Measurements from ENCODE around the gene FAM107A.

Gene FAM107A

GRCh38 chr3:58560771-58561311, 16.4 kb downstream of the FAM107A start:
- Histone ChIP-seq H3K4me3 (ENCODE audit: low read length) (no peak overlapping the region), H3K9ac (ENCODE audit: low read length) (no peak overlapping the region), H3K36me3 (ENCODE audit: control insufficient read depth, insufficient read depth, low read length) (no peaks in the 10 kb centered on the region), H3K4me1 (ENCODE audit: control insufficient read depth, insufficient read depth, low read length) (no peaks in the 10 kb centered on the region), H3K27me3 (ENCODE audit: control insufficient read depth, insufficient read depth, low read length) (no peaks in the 10 kb centered on the region), H3K27ac (ENCODE audit: low read depth, low read length) (no peak overlapping the region)

GRCh38 chr3:58559586-58559985, 17.6 kb downstream of the FAM107A start:
- H3K27me3 ChIP-seq (ENCODE audit: control insufficient read depth, insufficient read depth, low read length), result no peaks in the 10 kb centered on the region
- H3K36me3 ChIP-seq (ENCODE audit: control insufficient read depth, insufficient read depth, low read length), result no peaks in the 10 kb centered on the region
- no peak overlapping the region for H3K4me3 ChIP-seq (ENCODE audit: low read length)
- H3K4me1 ChIP-seq (ENCODE audit: control insufficient read depth, insufficient read depth, low read length), result no peaks in the 10 kb centered on the region
- no peak overlapping the region for H3K27ac ChIP-seq (ENCODE audit: low read depth, low read length)
- H3K9ac ChIP-seq (ENCODE audit: low read length), result no peak overlapping the region

- no peak overlapping the region for H3K9ac ChIP-seq (ENCODE audit: low read length)
- no peaks in the 10 kb centered on the region for H3K4me1 ChIP-seq (ENCODE audit: control insufficient read depth, insufficient read depth, low read length)
- H3K27me3 ChIP-seq (ENCODE audit: control insufficient read depth, insufficient read depth, low read length), result no peaks in the 10 kb centered on the region
- no peaks in the 10 kb centered on the region for H3K36me3 ChIP-seq (ENCODE audit: control insufficient read depth, insufficient read depth, low read length)
- H3K27ac ChIP-seq (ENCODE audit: low read depth, low read length), result no peak overlapping the region
- no peak overlapping the region for H3K4me3 ChIP-seq (ENCODE audit: low read length)
Measured at GRCh38 chr3:58557491-58557890, 19.7 kb downstream of the FAM107A start.

- H3K9ac ChIP-seq (ENCODE audit: low read length), result no peak overlapping the region
- no peak overlapping the region for H3K4me3 ChIP-seq (ENCODE audit: low read length)
- H3K27me3 ChIP-seq (ENCODE audit: control insufficient read depth, insufficient read depth, low read length), result no peaks in the 10 kb centered on the region
- H3K36me3 ChIP-seq (ENCODE audit: control insufficient read depth, insufficient read depth, low read length), result no peaks in the 10 kb centered on the region
- H3K4me1 ChIP-seq (ENCODE audit: control insufficient read depth, insufficient read depth, low read length), result no peaks in the 10 kb centered on the region
- no peak overlapping the region for H3K27ac ChIP-seq (ENCODE audit: low read depth, low read length)
Measured at GRCh38 chr3:58556761-58557221, 20.4 kb downstream of the FAM107A start.

GRCh38 chr3:58556001-58556400, 21.2 kb downstream of the FAM107A start:
- Histone ChIP-seq H3K9ac (ENCODE audit: low read length) (no peak overlapping the region), H3K4me3 (ENCODE audit: low read length) (no peak overlapping the region), H3K27ac (ENCODE audit: low read depth, low read length) (no peak overlapping the region), H3K27me3 (ENCODE audit: control insufficient read depth, insufficient read depth, low read length) (no peaks in the 10 kb centered on the region), H3K4me1 (ENCODE audit: control insufficient read depth, insufficient read depth, low read length) (no peaks in the 10 kb centered on the region), H3K36me3 (ENCODE audit: control insufficient read depth, insufficient read depth, low read length) (no peaks in the 10 kb centered on the region)

- Histone ChIP-seq H3K9ac (ENCODE audit: low read length) (no peak overlapping the region), H3K27ac (ENCODE audit: low read depth, low read length) (no peak overlapping the region), H3K4me3 (ENCODE audit: low read length) (no peak overlapping the region), H3K36me3 (ENCODE audit: control insufficient read depth, insufficient read depth, low read length) (no peaks in the 10 kb centered on the region), H3K4me1 (ENCODE audit: control insufficient read depth, insufficient read depth, low read length) (no peaks in the 10 kb centered on the region), H3K27me3 (ENCODE audit: control insufficient read depth, insufficient read depth, low read length) (no peaks in the 10 kb centered on the region)
Measured at GRCh38 chr3:58555203-58555602, 22.0 kb downstream of the FAM107A start.

- Histone ChIP-seq H3K4me3 (ENCODE audit: low read length) (no peak overlapping the region), H3K9ac (ENCODE audit: low read length) (no peak overlapping the region), H3K4me1 (ENCODE audit: control insufficient read depth, insufficient read depth, low read length) (no peaks in the 10 kb centered on the region), H3K36me3 (ENCODE audit: control insufficient read depth, insufficient read depth, low read length) (no peaks in the 10 kb centered on the region), H3K27ac (ENCODE audit: low read depth, low read length) (no peak overlapping the region), H3K27me3 (ENCODE audit: control insufficient read depth, insufficient read depth, low read length) (no peaks in the 10 kb centered on the region)
Measured at GRCh38 chr3:58553003-58553402, 24.2 kb downstream of the FAM107A start.

- no peaks in the 10 kb centered on the region for H3K27me3 ChIP-seq (ENCODE audit: control insufficient read depth, insufficient read depth, low read length)
- H3K4me1 ChIP-seq (ENCODE audit: control insufficient read depth, insufficient read depth, low read length), result no peaks in the 10 kb centered on the region
Measured at GRCh38 chr3:58551636-58552180, 25.5 kb downstream of the FAM107A start.

GRCh38 chr3:58544541-58544940, 32.6 kb downstream of the FAM107A start:
- H3K9ac ChIP-seq (ENCODE audit: low read length), result no peak overlapping the region

More at GRCh38 chr3:58551636-58552180, 25.5 kb downstream of the FAM107A start:
- H3K9ac ChIP-seq (ENCODE audit: low read length), result no peak overlapping the region
- no peaks in the 10 kb centered on the region for H3K36me3 ChIP-seq (ENCODE audit: control insufficient read depth, insufficient read depth, low read length)
- H3K4me3 ChIP-seq (ENCODE audit: low read length), result no peak overlapping the region
- no peak overlapping the region for H3K27ac ChIP-seq (ENCODE audit: low read depth, low read length)

GRCh38 chr3:58540176-58540858, 36.9 kb downstream of the FAM107A start:
- Histone ChIP-seq H3K4me1 (ENCODE audit: control insufficient read depth, insufficient read depth, low read length) (peaks cover 19% of the 10 kb centered on the region), H3K36me3 (ENCODE audit: control insufficient read depth, insufficient read depth, low read length) (no peaks in the 10 kb centered on the region), H3K27me3 (ENCODE audit: control insufficient read depth, insufficient read depth, low read length) (no peaks in the 10 kb centered on the region), H3K27ac (ENCODE audit: low read depth, low read length) (no peak overlapping the region), H3K4me3 (ENCODE audit: low read length) (no peak overlapping the region), H3K9ac (ENCODE audit: low read length) (no peak overlapping the region)

More at GRCh38 chr3:58544541-58544940, 32.6 kb downstream of the FAM107A start:
- Histone ChIP-seq H3K36me3 (ENCODE audit: control insufficient read depth, insufficient read depth, low read length) (no peaks in the 10 kb centered on the region), H3K27me3 (ENCODE audit: control insufficient read depth, insufficient read depth, low read length) (no peaks in the 10 kb centered on the region), H3K27ac (ENCODE audit: low read depth, low read length) (no peak overlapping the region), H3K4me1 (ENCODE audit: control insufficient read depth, insufficient read depth, low read length) (no peaks in the 10 kb centered on the region), H3K4me3 (ENCODE audit: low read length) (no peak overlapping the region)

GRCh38 chr3:58539626-58540025, 37.6 kb downstream of the FAM107A start:
- Histone ChIP-seq H3K4me1 (ENCODE audit: control insufficient read depth, insufficient read depth, low read length) (peaks cover 19% of the 10 kb centered on the region), H3K36me3 (ENCODE audit: control insufficient read depth, insufficient read depth, low read length) (no peaks in the 10 kb centered on the region), H3K27ac (ENCODE audit: low read depth, low read length) (no peak overlapping the region), H3K4me3 (ENCODE audit: low read length) (no peak overlapping the region), H3K27me3 (ENCODE audit: control insufficient read depth, insufficient read depth, low read length) (no peaks in the 10 kb centered on the region), H3K9ac (ENCODE audit: low read length) (no peak overlapping the region)

- peak overlapping the region; percentile 83 for H3K27ac ChIP-seq (ENCODE audit: low read depth, low read length)
- no peaks in the 10 kb centered on the region for H3K36me3 ChIP-seq (ENCODE audit: control insufficient read depth, insufficient read depth, low read length)
- H3K4me1 ChIP-seq (ENCODE audit: control insufficient read depth, insufficient read depth, low read length), result peaks cover 21% of the 10 kb centered on the region
- H3K4me3 ChIP-seq (ENCODE audit: low read length), result no peak overlapping the region
- no peaks in the 10 kb centered on the region for H3K27me3 ChIP-seq (ENCODE audit: control insufficient read depth, insufficient read depth, low read length)
- no peak overlapping the region for H3K9ac ChIP-seq (ENCODE audit: low read length)
Measured at GRCh38 chr3:58537412-58538301, 39.5 kb downstream of the FAM107A start.

All from rectal smooth muscle tissue (tissue), 1 donor.